ENCODE results near the gene STARD7.

DNA sequence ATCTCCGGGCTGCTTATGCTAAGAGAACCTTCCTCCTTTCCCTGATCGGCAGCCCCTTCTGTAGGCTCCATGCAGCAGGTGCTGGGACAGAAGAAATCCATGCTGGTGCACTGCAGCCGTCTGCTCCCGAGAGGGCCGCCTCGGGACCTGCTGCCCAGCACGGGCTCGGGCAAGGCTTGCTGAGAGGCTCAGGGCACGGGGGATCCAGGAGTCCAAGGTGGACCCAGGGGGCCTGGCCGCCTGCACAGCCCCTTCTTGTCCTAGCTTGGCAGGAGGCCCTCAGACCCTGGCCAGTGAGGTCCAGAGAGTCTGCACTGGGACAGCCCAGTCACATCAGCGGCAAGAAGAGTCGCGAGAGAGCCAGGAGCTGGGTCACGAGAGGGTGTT, 50.1 kb downstream of the STARD7 start:
- TF ChIP-seq, protein P1, sequence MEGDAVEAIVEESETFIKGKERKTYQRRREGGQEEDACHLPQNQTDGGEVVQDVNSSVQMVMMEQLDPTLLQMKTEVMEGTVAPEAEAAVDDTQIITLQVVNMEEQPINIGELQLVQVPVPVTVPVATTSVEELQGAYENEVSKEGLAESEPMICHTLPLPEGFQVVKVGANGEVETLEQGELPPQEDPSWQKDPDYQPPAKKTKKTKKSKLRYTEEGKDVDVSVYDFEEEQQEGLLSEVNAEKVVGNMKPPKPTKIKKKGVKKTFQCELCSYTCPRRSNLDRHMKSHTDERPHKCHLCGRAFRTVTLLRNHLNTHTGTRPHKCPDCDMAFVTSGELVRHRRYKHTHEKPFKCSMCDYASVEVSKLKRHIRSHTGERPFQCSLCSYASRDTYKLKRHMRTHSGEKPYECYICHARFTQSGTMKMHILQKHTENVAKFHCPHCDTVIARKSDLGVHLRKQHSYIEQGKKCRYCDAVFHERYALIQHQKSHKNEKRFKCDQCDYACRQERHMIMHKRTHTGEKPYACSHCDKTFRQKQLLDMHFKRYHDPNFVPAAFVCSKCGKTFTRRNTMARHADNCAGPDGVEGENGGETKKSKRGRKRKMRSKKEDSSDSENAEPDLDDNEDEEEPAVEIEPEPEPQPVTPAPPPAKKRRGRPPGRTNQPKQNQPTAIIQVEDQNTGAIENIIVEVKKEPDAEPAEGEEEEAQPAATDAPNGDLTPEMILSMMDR (IDR thresholded peaks at IDR 0.05) = no peak
- no peak for TF ChIP-seq POLR2A (IDR thresholded peaks at IDR 0.05)

Measured in thyroid gland (tissue), 4 donors.